Activated gamma-delta T cell (primary cell): ENCODE data around the gene TLCD2.
"Not testable (repeated sequence)": the region's sequence is repeated elsewhere in the genome, so short reads cannot be mapped to it uniquely, and the experiment has no call there.

Experiments used
- DNase-seq: peaks from one replicate; lab custom pipeline; 2025; lab: John Stamatoyannopoulos, UW

The TLCD2 gene

GRCh38 chr17:1716076-1716911, 6.1 kb upstream of the TLCD2 start:
- DNase-seq = peak; percentile 99

DNA sequence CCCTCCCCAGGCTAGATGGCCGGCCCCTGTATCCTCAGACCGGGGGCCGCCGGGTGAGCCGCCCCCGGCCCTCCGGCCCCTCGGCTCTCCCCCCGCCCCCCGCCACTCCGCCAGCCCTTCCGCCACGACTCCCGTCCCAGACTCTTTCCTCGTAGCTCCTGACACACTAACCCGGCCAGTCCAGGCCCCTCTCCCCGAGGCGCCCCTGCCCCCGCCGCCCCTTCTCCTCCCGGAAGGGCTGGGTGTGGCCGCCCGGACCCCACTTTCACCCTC, 5.6 kb upstream of the TLCD2 start:
- DNase-seq = no peak

GRCh38 chr17:1714980-1715802, 5.0 kb upstream of the TLCD2 start:
- DNase-seq = no peak

GRCh38 chr17:1714427-1714979, 4.3 kb upstream of the TLCD2 start:
- DNase-seq = no peak

GRCh38 chr17:1713878-1714426, 3.8 kb upstream of the TLCD2 start:
- no peak for DNase-seq

DNA sequence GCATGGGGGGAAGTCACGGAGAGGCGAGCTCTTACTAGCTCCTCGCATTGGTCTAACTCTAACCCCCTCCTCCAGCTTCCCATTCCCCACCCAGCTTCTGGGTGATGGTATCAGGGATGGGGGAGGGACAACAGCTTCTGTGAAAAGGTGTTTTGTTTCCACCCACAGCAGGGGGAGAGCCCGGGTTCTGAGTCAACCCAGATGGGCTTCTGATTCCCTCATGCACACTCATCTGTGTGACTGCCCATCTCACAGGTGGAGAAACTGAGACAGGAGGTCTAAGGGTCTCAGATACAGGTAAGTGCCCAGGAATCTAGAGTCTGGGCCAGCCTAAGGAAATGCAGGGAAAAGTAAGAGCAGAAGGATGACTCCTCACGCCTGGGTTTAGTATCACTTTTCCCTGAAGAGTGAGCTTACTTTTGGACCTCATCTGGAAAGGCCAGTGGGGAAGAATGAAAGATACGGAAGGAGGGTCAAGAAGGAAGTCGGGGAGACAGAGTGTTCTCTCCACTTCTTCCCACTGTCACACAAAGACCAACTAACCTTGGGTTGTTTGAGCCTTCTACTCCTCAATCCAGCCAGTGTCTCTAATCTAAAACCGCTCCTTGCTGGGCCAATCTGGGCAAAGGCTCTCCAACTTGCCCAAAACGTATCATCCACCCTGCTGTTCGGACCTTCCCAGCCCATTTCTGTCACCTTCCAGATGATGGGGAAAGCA, 3.1 kb upstream of the TLCD2 start:
- no peak for DNase-seq

DNA sequence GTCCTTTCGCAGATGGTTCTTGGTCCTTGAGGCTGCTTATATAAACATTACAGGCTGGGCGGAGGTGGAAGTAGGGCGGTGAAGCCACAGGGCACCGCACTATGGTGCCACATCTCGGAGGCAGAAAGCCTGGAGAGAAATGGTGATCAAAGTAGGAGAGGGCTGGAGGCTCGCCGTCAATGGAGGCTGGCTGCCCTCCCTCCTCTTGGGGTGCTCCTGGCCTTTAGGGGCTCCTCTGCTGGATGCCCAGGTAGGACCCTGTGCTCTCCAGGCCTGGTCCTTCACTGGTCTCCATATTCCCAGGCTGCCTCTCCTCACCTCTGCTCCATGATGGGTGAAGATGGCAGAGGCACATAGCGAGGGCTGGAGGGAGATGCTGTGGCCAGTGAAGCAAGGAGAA, 2.1 kb upstream of the TLCD2 start:
- no peak for DNase-seq

DNA sequence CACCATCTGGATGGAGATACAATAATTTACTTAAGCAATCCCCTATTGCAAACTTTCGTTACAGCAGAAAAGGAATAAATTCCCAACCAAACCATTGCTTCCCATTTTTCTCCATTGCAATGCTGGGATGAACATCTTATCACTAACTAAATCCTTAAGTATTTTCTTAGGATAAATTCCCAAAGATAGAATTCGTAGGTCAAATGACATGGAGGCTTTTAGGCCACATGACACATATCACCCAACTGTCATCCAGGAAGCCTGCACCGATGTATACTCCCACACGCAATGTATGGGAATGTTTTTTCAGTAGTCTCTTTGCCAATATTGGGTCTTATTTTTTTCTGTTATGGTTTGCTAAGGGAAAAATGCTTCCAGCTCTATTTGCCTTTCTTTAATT, 1.6 kb upstream of the TLCD2 start:
- DNase-seq = no peak

DNA sequence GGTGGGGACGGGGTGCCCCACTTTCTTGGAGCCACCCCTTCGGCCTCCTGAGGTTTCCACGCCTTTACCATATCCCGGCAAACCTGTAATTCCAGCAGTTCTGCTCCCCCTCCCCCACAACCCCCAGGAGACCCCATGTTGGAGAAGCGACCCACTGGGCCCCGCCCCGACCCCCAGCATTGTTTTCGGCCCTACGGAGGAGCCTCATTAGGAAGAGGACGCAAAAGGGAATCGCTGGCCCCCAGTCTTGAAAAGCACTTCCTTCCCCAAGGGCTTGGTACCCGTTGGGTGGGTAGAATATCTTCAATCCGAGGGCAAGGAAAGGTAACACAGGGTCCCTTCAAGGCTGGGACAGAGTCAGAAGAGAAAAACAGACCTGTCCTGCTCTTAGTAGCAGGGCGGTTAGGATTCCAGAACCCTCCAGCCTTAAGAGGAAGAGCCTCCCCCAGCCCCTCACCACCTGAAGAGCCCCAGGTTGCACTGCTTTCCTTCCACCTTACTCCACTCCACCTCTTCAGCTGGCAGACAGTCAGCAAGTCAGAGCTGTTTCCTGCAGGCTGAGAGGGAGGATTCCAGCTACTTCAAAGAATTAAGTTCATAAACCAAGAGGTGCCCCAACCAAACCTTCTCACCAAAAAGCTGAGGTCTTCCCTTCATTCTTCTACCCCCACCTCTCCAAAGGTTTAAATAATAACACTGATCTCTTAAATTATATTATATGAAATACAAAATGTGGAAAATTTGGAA, 803 bp upstream of the TLCD2 start:
- no peak for DNase-seq

DNA sequence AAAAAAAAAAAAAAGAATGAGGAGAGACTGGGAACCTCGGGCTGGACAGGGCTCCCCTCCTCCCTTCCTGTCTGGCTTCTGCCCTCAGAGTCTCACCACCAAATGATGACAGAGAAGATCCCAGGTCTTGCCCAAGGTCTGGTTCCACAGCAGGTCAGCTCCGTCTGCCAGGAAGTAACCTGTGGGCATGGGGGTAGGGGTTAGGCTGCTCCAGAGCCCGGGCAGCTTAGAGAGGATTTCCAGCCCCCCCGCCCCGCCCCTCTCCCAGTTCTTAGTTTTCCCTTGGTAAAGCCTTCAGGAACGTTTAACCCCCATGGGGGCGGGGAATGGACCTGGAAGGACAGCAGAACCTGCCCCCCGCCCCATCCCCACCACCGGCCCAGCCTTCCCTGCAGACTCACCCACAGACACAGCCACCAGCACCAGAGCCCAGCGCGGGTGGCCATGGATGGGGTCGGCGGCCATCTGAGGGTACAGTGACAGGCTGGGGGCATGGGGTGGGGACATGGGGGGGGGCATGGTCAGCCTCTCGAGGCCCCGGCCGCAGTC, 700 bp downstream of the TLCD2 start:
- no peak for DNase-seq

DNA sequence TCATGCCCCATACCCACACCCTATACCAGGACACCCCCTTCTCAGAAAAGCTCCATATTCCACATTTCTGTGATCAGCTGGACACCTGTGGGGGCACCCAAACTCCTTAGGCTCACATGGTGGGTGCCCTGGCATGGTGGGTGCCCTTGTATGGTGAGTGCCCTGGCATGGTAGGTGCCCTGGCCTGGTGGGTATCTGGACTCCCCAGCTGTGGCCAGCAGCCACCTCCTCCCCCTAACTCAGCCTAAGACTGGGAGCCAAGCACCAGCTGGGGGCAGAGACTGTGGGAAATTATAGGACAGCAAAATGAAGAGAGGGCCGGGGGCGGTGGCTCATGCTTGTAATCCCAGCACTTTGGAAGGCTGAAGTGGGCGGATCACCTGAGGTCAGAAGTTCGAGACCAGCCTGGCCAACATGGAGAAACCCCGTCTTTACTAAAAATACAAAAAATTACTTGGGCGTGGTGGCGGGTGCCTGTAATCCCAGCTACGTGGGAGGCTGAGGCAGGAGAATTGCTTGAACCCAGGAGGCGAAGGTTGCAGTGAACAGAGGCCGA, 1.3 kb downstream of the TLCD2 start:
- DNase-seq = not testable (repeated sequence)

GRCh38 chr17:1707107-1707506, 3.1 kb downstream of the TLCD2 start:
- DNase-seq = no peak

- DNase-seq = no peak
These were observed 5.2 kb downstream of the TLCD2 start for GRCh38 chr17:1705004-1705403.

DNA sequence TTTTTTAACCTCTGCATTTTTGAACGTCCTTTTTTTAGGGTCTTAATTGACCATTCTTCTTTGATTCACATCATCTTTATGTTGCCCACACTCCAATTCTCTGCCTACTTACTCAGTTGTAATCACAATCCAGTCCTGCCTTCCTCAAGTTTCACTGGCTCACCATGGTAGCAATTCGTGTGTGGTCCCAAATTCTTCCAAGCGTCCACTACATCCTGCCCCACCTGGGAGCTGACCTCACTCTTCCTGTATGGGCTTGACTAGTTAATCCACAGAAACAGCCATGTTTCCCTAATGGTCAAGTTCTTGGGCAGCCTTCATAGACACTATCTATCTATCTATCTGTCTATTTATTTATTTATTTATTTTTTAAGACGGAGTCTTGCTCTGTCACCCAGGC, 7.1 kb downstream of the TLCD2 start:
- no peak for DNase-seq

- not testable (repeated sequence) for DNase-seq
These were observed 10.3 kb downstream of the TLCD2 start for GRCh38 chr17:1699891-1700290.

DNA sequence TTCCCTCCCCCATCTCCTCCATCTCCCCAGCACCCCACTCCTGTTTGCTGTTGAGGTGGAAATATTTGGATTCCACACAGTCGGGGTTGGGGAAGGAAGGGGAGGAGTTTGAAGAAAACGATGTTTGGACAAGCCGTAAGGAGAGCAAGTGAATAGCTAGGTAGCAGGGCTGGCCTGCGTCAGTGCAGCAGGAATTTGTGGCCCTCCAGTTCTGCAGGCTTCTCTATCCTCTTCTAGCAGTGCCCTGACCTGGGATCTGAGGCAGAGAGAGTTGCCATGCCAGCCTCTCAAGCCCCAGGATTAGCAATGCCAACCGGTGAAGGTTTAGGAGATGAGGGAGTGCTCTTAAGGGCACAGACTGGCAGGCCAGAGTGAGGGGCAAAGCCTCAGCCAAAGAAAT, 12.5 kb downstream of the TLCD2 start:
- DNase-seq = no peak

DNA sequence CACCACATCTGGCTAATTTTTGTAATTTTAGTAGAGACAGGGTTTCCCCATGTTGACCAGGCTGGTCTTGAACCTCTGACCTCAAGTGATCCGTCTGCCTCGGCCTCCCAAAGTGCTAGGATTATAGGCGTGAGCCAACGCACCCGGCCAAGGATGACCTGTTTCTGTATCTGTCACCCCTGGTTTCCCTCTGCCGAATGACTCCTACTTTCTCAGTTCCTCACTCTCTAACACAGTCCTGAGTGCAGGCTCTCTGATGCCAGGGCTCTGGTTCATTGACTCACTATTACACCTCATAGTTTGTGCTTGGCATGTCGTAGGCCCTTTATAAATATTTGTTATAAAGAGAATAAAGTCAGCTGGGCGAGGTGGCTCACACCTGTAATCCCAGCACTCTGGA, 14.8 kb downstream of the TLCD2 start:
- DNase-seq = no peak

- no peak for DNase-seq
These were observed 16.8 kb downstream of the TLCD2 start for GRCh38 chr17:1693339-1693738.

DNA sequence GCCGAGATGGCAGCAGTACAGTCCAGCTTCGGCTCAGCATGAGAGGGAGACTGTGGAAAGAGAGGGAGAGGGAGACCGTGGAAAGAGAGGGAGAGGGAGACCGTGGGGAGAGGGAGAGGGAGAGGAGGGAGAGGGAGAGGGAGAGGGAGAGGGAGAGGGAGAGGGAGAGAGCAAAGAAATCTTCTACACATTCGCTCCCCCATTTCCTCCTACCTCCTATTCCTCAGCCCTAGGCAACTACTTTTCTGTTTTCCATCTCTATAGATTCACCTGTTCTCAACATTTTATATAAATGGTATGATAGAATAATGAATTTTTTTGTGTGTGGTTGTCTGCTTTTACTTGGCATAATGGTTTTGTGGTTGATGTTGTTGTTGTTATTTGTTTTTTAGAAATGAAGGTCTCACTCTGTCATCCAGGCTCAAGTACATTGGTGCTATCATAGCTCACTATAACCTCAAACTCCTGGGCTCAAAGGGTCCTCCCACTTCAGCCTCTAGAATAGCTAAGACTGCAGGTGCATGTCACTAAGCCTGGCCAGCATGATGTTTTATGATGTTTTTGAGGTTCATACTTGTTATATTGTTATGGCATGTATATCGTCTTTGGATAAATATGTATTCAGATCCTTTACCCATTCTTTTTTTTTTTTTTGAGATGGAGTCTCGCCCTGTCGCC, 19.5 kb downstream of the TLCD2 start:
- DNase-seq = no peak

DNA sequence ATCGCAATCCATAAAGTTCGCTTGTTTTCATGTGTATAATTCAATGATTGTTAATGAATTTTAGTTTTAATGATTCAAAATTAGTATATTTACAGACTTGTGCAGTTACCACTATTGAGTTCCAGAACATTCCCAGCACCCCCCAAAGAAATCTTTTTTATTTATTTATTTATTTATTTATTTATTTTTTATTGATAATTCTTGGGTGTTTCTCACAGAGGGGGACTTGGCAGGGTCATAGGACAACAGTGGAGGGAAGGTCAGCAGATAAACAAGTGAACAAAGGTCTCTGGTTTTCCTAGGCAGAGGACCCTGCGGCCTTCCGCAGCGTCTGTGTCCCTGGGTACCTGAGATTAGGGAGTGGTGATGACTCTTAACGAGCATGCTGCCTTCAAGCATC, 21.8 kb downstream of the TLCD2 start:
- DNase-seq = not testable (repeated sequence)
